ENCODE results near the gene MAP4K1.
A peak's percentile ranks its signal among the peaks of the same experiment; 100 is the strongest.

Gene MAP4K1

DNA sequence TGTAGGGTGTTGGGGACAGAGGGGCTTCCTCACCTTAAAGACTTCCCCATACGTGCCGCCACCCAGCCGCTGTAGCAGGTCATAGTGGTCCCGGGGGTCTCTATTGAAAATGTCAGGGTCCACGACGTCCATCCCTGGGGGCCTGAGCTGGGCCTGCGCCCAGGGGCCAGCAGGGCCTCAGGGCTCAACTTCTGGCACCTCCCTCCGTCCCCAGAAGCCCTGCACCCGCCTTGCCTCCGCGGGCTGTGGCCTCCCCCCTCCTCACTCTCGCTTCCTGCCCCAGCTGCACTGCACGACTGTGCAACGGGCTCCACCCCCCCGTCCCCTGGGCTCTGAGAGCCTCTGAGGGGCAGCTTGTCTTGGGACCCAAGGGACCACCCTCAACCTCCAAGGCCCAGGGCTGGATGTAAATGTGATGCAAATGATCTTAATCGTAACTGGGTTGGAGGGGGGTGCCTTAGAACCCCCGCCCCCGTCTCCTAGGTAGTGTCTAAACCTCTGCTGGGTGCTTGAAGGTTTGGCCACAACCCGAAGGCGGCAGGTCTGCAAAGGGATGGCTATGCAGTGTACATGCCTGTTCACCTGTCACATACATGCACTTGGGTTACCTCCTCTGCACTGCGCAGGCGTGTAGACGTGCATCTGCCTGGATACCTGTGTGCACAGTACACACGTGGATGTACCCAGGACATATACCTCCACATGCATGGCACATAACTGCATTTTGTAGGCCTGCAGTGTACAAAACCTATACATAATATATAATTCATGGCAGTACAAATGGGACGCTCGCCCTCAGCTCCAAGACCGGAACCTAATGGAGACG, at the start of gene MAP4K1:
Gene MAP4K1, minus strand, starts transcription at position 190 of the 826 bp plus-strand sequence. Its CDS starts 58 bp downstream, at position 132.
- DNase-seq (ENCODE audit: low read depth, low spot score) = no peak

DNA sequence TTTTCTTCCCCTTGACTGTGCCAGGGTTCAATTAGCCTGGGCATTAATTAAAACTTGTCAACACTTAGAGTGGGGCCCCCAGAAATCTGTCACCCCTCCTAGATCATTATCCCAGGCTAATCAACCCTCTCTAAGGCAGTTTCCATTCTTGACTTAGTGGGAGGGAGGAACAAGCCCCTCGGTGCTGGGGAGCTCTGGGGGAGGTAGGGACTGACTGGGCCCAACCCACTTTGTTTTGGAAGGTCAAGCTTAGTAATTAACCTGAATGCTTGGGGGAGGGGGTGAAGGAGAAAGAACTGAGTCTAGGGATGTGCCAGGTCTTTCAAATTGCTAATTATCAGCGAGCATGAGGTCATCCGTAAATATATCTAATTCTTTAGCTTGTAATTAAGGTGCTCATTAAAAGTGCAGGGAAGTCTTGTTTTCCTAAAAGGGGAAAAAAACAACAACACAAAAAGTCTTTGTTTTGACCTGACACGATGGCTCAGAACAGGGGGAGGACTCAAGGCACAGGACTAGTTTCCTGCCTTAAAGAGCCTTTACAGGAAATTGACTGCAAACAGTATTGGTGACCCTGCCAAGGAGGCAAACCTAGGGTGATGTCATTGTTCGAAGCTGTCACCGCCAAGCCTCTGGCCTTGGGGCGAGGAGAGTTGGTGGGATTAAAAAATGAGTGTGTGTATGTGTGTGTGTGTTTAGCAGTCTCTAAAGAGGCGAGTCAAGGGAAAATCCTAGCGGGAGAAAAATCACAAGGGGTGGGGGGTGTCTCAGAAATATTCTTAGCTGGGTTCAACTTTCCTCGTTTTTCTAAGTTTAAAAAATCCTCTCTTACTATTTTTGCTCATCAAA, 49.1 kb upstream of the MAP4K1 start:
- DNase-seq (ENCODE audit: low read depth, low spot score) = no peak

DNA sequence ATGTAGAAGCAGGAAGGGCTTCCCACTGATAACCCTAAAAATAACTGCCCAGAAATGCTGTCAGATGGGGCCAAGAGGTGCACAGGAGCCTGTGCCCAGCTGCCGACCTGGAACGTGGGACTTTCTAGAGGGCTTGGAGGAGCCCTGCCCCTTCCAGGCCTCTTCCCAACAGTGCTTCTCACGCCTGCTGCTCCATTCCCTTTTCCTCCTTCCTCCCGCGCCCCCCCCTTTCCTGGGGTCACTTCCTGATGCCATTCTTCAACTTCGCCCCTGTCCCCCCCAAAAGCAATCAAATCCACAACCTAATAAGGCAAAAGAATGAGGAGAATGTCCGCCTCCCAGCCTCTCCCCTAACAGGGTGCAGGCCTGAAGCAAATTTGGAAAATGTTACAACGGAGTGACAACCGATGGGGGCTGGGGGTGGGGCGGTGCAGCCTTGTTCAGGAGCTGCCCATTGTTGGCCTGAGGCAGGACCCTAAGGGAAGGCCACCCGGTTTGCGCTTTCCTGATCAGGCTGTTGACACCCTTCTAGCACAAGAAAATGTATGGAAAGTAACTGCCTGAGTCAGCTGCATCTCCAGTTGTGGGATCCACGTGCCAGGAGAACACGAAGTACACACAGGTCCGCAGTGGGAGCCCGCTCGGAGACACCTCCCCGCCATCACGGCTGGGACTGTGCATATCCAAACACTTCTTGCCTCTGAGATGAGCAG, 48.4 kb upstream of the MAP4K1 start:
- DNase-seq (ENCODE audit: low read depth, low spot score) = peak; percentile 93

DNA sequence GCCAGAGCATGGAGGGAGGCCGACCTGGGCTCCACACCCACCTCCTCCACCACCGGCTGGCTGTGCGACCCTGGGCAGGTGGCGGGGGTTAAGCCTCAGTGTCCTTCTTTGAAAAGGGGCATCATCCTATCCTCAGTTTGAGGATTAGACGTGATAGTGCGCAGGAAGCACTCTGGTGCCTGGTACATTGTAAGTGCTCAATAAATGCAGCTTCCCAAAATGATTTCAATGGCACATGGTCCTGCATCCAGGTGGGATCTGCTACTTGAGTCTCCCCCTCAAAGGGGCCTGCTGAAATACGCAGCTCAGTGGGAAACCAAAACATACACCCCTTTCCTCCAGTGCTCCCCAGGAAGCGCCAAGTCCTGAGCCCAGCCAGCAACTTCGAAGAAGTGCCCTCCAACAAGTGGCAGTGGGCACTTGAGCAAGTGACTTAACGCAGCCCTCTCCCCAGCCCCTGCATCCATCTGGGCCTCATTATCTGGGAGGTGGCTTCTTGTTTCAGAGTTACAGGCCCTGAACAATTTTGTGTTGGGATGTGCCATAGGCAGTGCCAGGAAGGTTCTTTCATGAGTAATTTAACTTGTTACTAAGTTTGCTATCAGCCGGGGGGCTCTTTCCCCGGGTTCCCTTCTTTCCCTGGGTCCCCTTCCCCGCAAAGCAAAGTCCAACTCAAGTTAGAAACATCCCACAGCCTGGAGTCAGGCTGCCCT, 47.6 kb upstream of the MAP4K1 start:
- no peak for DNase-seq (ENCODE audit: low read depth, low spot score)

DNA sequence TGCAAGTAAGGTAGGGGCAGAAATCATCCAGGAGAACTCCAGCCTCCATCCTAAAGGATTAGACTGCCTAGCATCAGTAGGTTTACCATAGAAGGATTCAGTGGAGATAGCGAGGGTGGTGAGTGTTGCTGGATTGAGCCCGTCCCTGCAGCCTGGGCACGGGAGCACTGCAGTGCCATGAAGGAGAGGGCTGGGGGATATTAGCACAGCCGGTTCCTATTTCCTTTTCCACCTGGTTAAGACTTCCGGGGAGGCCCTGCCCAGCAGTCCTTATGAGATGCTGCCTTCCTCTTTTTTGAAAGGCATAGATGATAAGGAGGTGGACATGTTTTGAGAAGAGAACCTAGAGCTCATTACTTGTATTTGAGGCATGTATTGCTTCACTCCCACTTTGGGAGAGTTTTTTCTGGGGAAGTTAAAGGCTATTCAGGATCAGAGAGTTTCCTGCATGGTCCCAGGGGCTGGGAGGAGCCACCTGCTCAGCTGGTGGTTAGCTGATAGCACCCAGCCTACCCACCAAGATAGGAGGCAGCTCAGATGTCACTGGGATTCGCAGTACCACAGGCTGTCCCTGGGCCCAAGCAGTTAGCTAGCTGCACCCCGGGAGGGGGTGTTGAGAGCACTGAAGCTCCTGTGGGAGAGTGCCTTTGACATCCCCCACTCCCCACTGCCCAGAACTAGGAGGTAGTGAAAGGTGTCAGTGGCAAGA, 46.9 kb upstream of the MAP4K1 start:
- no peak for DNase-seq (ENCODE audit: low read depth, low spot score)

DNA sequence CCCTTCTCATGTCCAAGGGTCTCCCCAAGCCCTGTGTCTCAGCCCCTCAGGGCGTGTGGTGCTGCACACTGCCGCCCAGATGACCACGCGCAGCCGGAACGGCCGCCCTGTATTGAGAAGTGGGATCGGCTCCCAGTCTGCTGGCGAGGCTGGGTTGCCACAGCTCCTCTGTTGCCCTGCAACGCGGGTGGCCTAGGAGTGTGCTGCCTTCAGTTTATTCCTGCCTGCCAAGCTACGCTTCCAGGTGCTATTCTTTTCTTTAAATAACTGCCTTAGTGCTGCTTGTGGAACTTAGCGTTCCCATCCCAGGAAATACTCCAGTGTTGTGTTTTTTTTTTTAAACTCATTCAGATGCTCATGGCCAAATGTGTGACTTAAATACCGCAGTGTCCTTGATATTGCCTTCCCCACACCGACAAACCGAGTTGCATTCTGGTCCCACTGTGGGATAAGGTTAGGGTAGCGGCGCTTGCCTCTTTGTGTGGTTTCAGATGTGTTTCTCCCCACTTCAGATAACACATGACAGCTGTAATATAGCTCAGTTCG, 46.3 kb upstream of the MAP4K1 start:
- no peak for DNase-seq (ENCODE audit: low read depth, low spot score)

DNA sequence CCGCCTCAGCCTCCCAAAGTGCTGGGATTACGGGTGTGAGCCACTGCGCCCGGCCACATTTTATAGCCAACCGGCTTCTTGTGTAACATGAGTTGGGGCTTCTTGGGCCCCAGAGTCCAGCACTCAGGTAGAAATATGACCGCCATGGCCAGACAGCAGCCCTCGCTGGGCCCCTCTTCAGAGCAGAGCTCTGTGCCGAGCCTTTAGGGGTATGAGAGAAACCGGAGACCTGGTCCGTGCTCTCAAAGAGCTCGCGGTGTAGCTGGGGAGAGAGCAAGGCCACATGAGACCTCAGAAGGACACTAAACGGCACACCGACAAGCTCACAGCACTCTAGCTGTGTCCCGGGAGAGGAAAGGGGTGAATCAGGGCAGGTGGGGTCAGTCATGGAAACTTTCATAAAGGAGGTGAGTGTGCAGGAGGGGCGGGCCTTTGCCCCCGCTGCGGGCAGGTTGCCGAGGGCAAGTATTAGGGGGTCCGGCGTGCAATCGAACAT, 45.5 kb upstream of the MAP4K1 start:
- no peak for DNase-seq (ENCODE audit: low read depth, low spot score)

DNA sequence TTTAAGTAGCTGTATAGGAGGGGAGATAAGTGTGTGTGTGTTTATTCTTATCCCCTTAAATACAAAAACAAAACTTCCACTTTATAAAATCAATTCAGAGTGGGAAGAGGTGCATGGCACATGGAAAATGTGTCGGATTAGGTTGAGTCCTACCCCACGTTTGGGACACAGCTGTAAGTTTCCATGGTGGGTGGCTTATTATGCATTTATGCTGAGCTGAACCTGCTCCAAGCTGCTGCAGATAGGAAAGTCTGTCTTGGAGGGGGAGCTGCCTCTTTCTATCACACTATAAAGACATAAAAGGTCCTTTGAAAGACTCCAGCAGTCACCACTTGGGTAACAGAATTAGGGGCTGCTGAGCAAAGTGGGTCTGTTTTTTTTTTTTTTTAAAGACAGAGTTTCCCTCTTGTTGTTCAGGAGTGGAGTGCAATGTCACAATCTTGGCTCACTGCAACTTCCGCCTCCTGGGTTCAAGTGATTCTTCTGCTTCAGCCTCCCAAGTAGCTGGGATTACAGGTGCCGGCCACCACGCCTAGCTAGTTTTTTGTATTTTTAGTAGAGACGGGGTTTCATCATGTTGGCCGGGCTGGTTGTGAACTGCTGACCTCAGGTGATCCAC, 44.9 kb upstream of the MAP4K1 start:
- DNase-seq (ENCODE audit: low read depth, low spot score) = no peak

DNA sequence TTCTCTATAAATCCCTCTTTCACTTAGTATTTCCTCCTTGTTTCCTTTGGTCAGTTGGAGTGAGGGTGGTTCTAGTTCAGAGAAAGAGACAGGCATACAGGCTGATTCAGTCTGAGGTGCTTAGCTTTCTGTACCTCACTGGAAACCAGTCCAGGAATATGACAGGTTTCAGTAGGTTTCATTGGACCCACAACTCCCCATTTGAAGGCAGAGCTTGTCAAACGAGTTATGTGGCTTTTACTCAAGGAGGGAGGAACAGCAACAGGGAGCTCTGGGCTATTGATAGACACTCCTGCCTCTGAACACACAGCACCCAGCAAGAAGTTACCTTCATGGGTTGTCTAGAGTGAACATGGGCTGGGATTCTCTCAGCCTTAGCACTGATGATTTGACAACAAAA, 44.2 kb upstream of the MAP4K1 start:
- no peak for DNase-seq (ENCODE audit: low read depth, low spot score)

DNA sequence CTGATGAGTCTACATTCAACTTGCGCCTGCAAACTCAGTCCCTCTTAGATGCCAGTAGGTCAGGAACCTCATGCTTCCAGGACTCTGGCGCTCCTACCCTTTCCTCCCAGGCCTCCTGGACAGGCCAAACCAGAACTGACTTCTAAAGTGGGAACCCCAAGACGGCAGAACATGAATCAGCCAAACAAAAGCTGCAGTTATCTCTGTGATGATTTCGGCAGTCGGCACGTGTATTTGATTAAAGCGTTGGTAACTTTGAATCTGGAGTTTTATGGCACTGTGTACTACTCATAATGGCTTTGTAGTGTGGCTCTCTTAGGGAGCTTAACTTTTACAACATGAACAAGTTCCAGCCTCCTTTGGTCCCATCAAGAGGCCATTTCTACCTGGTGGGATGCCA, 43.4 kb upstream of the MAP4K1 start:
- no peak for DNase-seq (ENCODE audit: low read depth, low spot score)

DNA sequence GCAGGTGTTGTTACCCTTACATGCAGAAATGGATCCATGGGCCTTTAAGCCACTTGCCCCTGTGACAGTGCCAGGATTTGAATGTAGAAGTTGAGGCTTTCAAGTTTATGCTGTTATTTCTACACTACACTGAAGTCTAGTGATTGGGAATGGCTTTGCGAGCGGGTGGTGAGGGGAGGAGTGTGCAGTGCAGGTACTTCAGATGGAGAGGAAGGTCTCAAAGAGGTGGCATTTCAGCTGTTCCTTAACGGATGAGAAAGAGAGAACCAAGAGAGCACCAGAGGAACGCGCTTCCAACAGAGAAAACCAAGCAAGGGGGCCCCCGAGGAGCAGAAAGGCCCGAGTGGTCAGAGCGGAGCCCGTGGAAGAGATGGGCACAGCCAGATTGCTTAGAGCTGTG, 43.0 kb upstream of the MAP4K1 start:
- no peak for DNase-seq (ENCODE audit: low read depth, low spot score)

DNA sequence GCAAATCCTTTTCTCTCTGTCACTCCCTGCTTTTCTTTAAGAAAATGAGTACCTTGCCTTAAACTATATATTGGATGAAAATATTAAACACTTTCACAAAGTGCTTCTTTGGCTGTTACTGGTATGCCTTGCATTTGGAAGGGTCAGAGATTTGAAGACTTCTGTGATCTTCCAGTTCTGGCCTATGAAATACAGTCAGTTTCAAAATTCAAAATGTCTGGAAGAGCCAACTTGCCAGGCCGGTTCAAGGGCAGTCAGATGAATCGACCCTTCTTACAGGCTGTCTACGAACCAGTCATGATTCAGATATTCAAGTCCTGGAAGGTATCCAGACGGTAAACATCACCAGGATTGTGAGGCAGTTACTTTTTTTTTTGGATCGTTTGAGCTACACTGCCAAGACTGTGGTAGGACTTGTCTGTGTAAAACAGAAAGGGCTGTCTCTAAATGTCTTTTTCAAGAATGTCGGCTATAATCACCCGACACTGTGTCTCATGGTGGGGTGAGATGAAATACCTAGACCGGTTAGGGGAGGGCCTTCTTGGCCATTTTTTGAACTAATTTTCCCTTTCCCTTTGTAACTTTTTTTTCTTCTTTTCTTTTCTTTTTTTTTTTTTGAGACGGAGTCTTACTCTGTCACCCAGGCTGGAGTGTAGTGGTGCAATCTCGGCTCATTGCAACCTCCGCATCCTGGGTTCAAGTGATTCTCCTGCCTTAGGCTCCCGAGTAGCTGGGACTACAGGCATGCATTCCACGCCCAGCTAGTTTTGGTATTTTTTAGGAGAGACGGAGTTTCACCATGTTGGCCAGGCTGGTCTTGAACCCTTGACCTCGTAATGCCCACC, 40.9 kb upstream of the MAP4K1 start:
- DNase-seq (ENCODE audit: low read depth, low spot score) = no peak

DNA sequence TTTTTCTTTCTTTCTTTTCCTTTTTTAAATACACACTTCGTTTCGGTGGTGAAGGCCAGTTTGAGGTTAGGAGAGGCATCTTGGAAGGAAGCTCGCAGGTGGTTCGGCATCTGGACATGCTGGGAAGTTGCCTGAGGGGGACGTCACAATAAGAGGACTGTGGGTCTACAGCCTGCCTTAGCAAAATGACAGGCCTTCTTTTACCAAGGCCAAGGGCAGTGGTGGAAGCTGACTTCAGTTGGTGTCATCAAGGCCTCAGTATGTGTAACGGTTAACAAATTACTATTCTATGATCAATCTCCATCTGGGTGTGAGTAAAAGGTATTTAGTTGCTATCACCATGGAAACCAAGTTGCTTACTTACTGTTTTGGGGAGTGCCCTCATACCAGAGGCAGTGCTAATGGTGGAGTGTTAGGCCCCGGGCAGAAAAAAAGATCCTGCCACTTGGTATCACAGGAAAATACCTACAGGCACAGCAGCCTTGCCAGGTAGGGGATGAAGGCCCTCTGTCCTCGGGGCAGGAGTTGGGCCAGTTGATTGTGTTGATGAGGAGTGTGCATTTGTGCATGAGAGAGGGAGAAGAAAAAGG, 40.0 kb upstream of the MAP4K1 start:
- no peak for DNase-seq (ENCODE audit: low read depth, low spot score)

DNA sequence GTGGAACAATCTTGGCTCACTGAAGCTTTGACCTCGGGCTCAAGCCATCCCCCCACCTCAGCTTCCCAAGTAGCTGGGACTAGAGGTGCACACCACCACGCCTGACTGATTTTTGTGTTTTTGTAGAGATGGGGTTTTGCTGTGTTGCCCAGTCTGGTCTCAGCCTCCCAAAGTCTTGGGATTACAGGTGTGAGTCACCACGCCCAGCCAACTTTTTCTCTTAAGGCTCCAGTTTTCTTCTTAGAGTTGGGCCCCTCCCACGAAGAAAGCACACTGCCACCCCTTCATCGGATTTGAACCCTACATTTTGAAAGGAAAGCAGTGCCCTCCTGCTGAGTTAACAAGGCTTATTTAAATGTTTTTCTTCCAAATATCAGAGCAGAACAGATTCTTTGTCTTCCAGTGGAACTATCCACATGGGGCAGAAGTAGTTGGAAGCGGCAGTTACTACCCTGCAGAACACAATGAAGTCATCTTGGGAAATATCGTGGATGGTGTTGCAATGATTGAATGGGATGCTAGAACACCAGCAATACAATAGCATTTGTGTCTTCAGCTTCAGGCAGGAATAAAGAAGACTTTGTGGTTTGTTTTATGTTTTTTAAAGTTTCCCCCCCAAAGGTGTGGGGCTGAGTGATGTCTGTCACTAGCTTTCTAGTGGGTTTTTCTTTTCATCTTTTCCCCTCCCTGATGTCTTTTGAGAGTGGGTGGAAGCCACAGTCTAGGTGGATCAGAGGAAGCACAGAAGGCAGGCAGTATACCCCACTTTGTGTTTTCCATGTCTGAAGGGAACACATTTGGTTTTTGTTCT, 38.6 kb upstream of the MAP4K1 start:
- no peak for DNase-seq (ENCODE audit: low read depth, low spot score)

DNA sequence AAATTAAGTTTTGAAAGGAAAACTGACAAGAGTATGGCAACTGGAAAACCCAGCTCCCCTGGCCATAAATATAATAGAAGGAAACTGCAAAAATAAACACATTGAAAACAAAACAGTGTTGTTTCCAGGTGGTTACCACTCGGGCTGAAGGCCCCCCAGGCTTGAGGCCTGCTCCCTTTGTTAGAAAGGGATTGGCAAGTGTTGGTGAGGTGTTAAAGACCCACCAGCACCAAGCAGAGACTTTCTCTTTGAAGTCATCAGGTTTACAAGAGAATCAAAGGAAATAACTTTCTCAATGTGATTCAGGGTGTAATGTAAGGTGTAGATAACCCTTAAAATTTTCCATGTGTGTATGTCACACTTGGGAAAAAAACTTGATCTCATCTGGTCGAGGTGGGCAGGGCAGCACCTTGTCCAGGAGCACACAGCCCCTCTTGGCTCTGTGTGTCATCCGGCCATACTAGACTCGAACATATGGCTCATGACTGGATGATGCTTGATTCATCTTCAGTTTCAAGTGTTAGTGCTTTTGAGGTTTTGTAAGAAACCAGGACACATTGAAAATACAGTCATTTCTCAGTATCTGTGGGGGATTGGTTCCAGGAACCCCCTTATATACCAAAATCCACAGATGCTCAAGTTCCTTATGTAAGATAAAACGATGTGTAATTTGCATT, 37.5 kb upstream of the MAP4K1 start:
- no peak for DNase-seq (ENCODE audit: low read depth, low spot score)

DNA sequence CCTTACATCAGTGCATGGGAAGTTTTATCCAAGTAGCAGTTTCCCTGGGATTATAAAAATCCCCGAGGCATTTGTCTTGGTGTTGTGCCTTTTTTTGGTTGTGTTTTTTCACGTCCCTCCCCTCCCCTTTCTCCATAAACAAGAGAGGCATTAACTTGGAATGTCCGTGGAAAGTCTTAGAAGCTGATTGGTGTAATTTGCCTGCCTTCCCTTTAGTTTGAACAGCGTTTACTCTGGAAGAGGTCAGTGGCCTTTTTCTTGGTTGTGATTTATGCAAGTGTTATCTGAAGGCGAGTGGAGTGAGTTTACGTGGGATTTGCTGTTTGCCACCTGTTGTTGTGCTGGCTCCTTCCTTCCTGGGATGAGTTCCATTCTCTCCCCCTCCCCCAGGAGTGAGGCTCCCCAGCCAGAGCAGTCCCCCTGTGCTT, 36.9 kb upstream of the MAP4K1 start:
- DNase-seq (ENCODE audit: low read depth, low spot score) = no peak

DNA sequence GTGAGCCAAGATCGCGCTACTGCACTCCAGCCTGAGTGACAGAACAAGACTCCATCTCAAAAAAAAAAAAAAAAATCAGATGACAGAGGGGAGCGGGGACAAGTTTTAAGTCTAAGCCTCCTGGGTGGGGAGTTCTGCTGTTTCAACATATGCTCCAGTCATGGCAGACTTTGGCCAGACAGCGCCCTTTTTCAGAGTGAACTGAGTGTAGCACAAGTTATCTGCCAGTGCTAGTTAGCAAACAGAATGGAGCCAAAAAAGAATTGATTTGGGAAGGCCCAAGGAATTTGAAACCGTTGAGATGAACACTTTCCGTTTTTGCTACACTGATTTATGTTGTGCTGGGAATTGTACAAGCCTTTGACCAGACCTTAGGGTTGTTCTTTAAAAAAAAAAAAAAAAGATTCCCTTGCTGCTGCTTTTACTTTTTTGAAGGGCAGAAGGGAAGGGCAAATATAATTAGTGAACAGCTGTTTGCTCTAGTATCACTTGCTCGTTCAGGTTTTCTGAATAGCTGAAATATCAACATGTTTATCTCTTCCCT, 35.3 kb upstream of the MAP4K1 start:
- no peak for DNase-seq (ENCODE audit: low read depth, low spot score)
